Natural killer cell (primary cell): ENCODE data around the gene RICTOR. TPM values are rescaled to one million over a fixed set of nuclear protein-coding genes. Genes with fewer than 3 reads are reported as not detected.

Experiments
- ATAC-seq, 3 donors: fragments of 150-1000 bp in 2 of 3; fragments of 200-7000 bp in 1 of 3; cut with Tn5 transposase; 1 replicate in 1 of 3; 2 replicates in 2 of 3; pipeline ENCODE4 v1.10.0; 2021; ENCODE audit warnings: mild to moderate bottlenecking in 2 of 3, moderate library complexity in 2 of 3
- DNase-seq, 2 donors: peaks; one replicate each; pipeline versions ENCODE4 v3.0.0 to v3.0.0-alpha.2; 2013 to 2021; ENCODE audit warnings: mixed read lengths in 1 of 2
- H3K27ac ChIP-seq: one replicate; pipeline ENCODE4 v1.5.1; 2013; ENCODE audit warnings: mild to moderate bottlenecking, low read length
- H3K27me3 ChIP-seq: one replicate; pipeline ENCODE4 v1.6.1; 2013; ENCODE audit warnings: low read length; ENCODE audit not compliant: control insufficient read depth, insufficient read depth
- H3K36me3 ChIP-seq: one replicate; pipeline ENCODE4 v1.6.1; 2013; ENCODE audit warnings: low read length; ENCODE audit not compliant: control insufficient read depth, insufficient read depth
- H3K4me1 ChIP-seq: one replicate; pipeline ENCODE4 v1.6.1; 2013; ENCODE audit warnings: low read length; ENCODE audit not compliant: control insufficient read depth, insufficient read depth
- H3K4me3 ChIP-seq: one replicate; pipeline ENCODE4 v1.5.1; 2013; ENCODE audit warnings: low read length
- H3K9me3 ChIP-seq: one replicate; pipeline ENCODE4 v1.6.1; 2013; ENCODE audit warnings: low read length; ENCODE audit not compliant: control insufficient read depth, insufficient read depth
- H3K27ac Mint-ChIP-seq, 2 donors: one replicate each; pipeline ENCODE4 v1.8.0; 2022; ENCODE audit warnings: mild to moderate bottlenecking in 2 of 2, mixed read lengths in 2 of 2, moderate library complexity in 1 of 2
- H3K27me3 Mint-ChIP-seq, 2 donors: one replicate each; pipeline ENCODE4 v1.8.0; 2022; ENCODE audit warnings: low read depth in 2 of 2, mixed read lengths in 2 of 2
- H3K36me3 Mint-ChIP-seq: one replicate; pipeline ENCODE4 v1.8.0; 2022; ENCODE audit warnings: mixed read lengths
- H3K4me1 Mint-ChIP-seq, 2 donors: one replicate each; pipeline ENCODE4 v1.8.0; 2022; ENCODE audit warnings: mixed read lengths in 2 of 2
- H3K4me3 Mint-ChIP-seq: one replicate; pipeline ENCODE4 v1.8.0; 2022; ENCODE audit warnings: mild to moderate bottlenecking, moderate library complexity, mixed read lengths
- H3K9me3 Mint-ChIP-seq, 2 donors: one replicate each; pipeline ENCODE4 v1.8.0; 2022; ENCODE audit warnings: mixed read lengths in 2 of 2
- CTCF ChIP-seq: fragments of 200-600 bp; IDR thresholded peaks from one replicate; pipeline ENCODE4 v1.8.0; 2022; ENCODE audit warnings: antibody characterized with exemption
- WGBS: methylation state at CpG from one replicate; pipeline ENCODE4 v1.1.7; 2013; ENCODE audit warnings: missing lambda C conversion rate; ENCODE audit not compliant: insufficient coverage; 5-methylcytosine and 5-hydroxymethylcytosine counted together
- intact Hi-C: fragments of 100-400 bp; cut with micrococcal nuclease; formaldehyde crosslinking; loops from one replicate; pipeline ENCODE4 v1.14.2; 2022
- total RNA-seq, 4 donors: library from RNA; stranded (reverse); fragments of 120-200 nt in 1 of 4; gene quantifications; one replicate each; pipeline versions ENCODE4 v1.2.3 to v1.2.4, GENCODE V29; 2013 to 2022

RICTOR gene
- total RNA-seq, 3 donors from 2014 or later (not counting 1 experiment from before 2014, with no cell fraction given) = 103 to 105 (median 103) TPM

- ATAC-seq = no peak
- no peaks in the 10 kb centered on the region for H3K36me3 Mint-ChIP-seq
- H3K36me3 ChIP-seq = peaks cover 30% of the 10 kb centered on the region
These were observed 94.7 kb downstream of the RICTOR start for GRCh38 chr5:38979535-38979934.

GRCh38 chr5:38978036-38978435 is 96.2 kb downstream of the RICTOR start:
- no peak for TF ChIP-seq CTCF
- no peak for DNase-seq
- H3K27ac Mint-ChIP-seq = peak overlapping the region in 1 of 2 donors; percentile 41
- Histone ChIP-seq H3K9me3 (no peaks in the 10 kb centered on the region), H3K27ac (no peak overlapping the region), H3K4me3 (no peak overlapping the region), H3K4me1 (peaks cover 4% of the 10 kb centered on the region), H3K36me3 (peaks cover 37% of the 10 kb centered on the region), H3K27me3 (no peaks in the 10 kb centered on the region)
- peaks cover 19 to 30% of the 10 kb centered on the region in 2 donors for H3K4me1 Mint-ChIP-seq
- no peak for ATAC-seq
- H3K9me3 Mint-ChIP-seq = no peaks in the 10 kb centered on the region
- no peaks in the 10 kb centered on the region for H3K27me3 Mint-ChIP-seq
- intact Hi-C loops = no loop called here
- no peak overlapping the region for H3K4me3 Mint-ChIP-seq
- H3K36me3 Mint-ChIP-seq = no peaks in the 10 kb centered on the region

More at GRCh38 chr5:38979535-38979934, 94.7 kb downstream of the RICTOR start:
- Mint-ChIP-seq H3K4me1 (peaks cover 19 to 31% of the 10 kb centered on the region in 2 donors), H3K4me3 (no peak overlapping the region), H3K9me3 (no peaks in the 10 kb centered on the region), H3K27ac (peak overlapping the region; percentile 63 to 65), H3K27me3 (no peaks in the 10 kb centered on the region)
- no peak for DNase-seq
- intact Hi-C loops = no loop called here
- Histone ChIP-seq H3K27ac (no peak overlapping the region), H3K4me1 (peaks cover 4% of the 10 kb centered on the region), H3K4me3 (no peak overlapping the region), H3K9me3 (no peaks in the 10 kb centered on the region), H3K27me3 (no peaks in the 10 kb centered on the region)
- no peak for TF ChIP-seq CTCF
- WGBS = 100% methylated on average over 1 of the region's 2 CpGs

- DNase-seq (no peak), ATAC-seq (no peak)
- intact Hi-C loops = no loop called here
- Mint-ChIP-seq H3K36me3 (no peaks in the 10 kb centered on the region), H3K4me1 (no peaks in the 10 kb centered on the region), H3K27ac (no peak overlapping the region), H3K9me3 (no peaks in the 10 kb centered on the region), H3K27me3 (no peaks in the 10 kb centered on the region), H3K4me3 (no peak overlapping the region)
- H3K4me3 ChIP-seq = no peak overlapping the region
- no peaks in the 10 kb centered on the region for H3K4me1 ChIP-seq
- H3K27ac ChIP-seq = no peak overlapping the region
- peaks cover 65% of the 10 kb centered on the region for H3K36me3 ChIP-seq
- 95% methylated on average over 4 of the region's 5 CpGs for WGBS
- H3K27me3 ChIP-seq = no peaks in the 10 kb centered on the region
- TF ChIP-seq CTCF = no peak
- no peaks in the 10 kb centered on the region for H3K9me3 ChIP-seq
These were observed 105.5 kb downstream of the RICTOR start for GRCh38 chr5:38968665-38969064.

GRCh38 chr5:38961691-38962090 is 112.5 kb downstream of the RICTOR start:
- H3K4me1 Mint-ChIP-seq = no peaks in the 10 kb centered on the region
- ATAC-seq = no peak
- H3K27me3 Mint-ChIP-seq = no peaks in the 10 kb centered on the region
- no peak overlapping the region for H3K27ac Mint-ChIP-seq
- no peak overlapping the region for H3K27ac ChIP-seq
- no peak for DNase-seq
- H3K9me3 Mint-ChIP-seq = no peaks in the 10 kb centered on the region
- no peaks in the 10 kb centered on the region for H3K9me3 ChIP-seq
- no peak overlapping the region for H3K4me3 Mint-ChIP-seq
- no peaks in the 10 kb centered on the region for H3K4me1 ChIP-seq
- no peaks in the 10 kb centered on the region for H3K27me3 ChIP-seq
- peaks cover 95% of the 10 kb centered on the region for H3K36me3 ChIP-seq
- intact Hi-C loops = no loop called here
- TF ChIP-seq CTCF = no peak
- peaks cover 15% of the 10 kb centered on the region for H3K36me3 Mint-ChIP-seq
- H3K4me3 ChIP-seq = no peak overlapping the region
- WGBS = 97% methylated on average over 2 of the region's 2 CpGs
